ENCODE results near the gene PGS1.

The PGS1 gene

DNA sequence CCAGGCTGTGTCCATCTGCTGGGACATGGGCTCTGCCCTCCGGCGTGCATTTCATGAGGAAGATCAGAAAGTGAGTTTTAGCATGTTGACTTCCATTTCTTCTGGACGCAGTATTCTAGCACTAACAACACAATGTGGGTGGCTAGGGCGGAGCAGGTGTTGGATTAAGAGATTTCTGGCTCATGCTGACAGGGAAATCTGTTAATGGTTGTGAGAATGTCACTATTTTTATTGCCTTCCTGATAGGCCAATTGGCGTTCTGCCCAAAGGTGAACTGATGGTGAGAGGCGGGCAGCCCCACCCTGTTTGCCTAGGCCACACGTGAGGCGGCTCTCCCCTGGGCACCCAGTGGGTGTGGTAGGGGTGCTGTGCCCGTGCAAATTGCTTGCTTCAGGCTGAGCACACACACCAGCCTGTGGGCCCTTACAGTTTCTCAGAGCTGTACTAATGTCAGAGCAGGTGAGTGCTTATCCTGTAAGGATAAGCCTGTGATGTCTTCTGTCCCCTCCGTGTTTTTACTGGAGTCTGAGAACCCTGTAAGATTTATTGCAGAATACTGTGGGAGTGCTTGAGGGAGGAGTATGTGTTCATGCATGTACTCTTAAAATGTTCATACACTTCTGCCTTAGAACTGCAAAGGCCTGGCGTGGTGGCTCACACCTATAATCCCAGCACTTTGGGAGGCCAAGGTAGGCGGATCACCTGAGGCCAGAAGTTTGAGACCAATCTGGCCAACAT lies 30.9 kb downstream of the PGS1 start:
- DNase-seq: peak; percentile 10

DNA sequence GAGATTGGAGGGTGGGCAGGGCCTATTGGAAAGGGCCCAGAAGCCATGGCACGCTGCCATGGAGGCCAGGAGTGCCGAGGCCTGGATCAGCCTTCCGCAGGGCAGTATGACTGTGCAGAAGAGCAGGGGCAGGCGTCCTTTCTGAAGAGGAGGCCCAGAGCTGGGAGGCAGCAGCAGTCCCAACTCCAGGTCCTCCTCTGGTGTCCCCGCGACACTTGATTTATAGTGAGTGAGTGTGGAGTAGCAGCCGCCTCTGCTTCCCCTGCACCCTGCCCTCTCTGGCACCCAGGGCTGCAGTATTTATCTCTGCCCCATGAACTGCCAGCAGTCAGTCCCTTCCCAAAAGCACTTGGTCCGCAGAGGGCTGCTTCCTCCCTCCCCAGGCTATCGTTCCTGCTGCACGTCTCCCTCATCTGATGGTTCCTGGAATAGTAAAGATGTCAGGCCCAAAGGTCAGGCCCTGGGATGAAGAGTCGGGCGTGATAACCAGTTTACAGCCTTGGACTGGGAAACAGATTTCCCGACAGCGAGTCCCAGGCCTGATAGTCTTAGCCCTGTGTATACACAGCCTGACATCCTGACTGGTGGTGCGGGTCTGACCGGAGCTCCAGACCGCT lies 32.9 kb downstream of the PGS1 start:
- DNase-seq: no peak

DNA sequence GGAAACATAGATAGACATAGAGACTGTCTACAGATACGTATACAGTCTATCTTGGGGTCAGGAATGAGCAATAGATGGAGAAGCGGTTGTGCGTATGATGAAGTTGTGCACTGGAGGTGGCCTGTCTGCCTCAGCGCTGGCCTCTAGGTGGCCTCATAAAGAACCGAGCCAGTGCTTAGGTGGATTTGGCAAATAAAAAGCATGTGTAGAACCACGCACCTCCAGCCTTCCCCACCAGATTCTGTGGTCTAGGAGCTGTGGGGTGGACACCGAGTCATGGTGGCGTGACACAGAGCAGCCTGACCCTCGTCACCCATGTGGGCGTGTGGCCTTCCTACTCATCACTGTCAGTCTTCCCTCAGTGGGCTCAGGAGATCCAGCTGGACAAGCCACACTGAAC lies 34.0 kb downstream of the PGS1 start:
- DNase-seq: no peak

DNA sequence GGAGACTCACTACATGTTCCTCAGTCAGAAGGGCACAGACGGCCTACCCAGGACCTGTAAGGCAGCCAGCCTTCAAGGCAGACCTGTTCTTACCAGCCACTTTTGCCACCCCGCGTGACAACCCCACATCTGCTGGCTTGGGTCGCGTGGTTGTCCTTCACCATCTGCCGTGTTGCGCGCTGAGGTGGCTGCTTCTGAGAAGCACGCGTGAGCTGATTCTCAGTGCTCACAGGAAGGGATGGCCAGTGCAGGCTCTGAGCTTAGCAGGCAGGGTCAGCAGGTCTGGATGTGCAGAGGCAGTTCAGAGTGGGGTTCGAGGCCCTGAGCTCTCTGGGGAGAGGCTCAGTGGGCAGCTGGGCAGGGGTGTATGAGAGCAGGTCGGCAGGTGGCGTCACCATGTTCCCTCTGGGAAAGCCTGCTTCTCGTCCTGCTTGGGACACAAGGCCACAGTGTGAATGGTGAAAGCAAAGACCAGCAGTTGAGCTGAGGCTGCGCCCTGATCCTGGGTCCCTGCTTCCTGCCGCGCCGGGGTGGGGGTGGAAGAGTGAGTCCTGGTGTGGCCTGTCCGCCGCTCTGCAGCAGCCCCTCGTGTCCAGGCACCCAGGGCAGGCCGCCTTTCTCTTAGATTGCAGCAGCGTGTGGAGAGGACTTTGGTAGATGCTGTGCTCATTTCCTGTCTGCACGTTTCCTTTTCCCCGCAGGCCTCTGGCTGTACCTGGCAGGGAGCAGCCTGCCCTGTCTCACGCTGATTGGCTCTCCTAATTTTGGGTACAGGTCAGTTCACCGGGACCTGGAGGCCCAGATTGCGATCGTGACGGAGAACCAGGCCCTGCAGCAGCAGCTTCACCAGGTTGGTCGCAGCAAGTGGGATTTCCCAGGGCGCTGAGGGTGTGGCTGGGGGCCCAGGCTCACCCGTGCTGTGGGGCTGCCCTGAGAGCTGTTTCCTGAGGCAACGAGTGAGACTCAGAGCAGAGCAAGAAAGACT lies 36.0 kb downstream of the PGS1 start:
- no peak for DNase-seq

DNA sequence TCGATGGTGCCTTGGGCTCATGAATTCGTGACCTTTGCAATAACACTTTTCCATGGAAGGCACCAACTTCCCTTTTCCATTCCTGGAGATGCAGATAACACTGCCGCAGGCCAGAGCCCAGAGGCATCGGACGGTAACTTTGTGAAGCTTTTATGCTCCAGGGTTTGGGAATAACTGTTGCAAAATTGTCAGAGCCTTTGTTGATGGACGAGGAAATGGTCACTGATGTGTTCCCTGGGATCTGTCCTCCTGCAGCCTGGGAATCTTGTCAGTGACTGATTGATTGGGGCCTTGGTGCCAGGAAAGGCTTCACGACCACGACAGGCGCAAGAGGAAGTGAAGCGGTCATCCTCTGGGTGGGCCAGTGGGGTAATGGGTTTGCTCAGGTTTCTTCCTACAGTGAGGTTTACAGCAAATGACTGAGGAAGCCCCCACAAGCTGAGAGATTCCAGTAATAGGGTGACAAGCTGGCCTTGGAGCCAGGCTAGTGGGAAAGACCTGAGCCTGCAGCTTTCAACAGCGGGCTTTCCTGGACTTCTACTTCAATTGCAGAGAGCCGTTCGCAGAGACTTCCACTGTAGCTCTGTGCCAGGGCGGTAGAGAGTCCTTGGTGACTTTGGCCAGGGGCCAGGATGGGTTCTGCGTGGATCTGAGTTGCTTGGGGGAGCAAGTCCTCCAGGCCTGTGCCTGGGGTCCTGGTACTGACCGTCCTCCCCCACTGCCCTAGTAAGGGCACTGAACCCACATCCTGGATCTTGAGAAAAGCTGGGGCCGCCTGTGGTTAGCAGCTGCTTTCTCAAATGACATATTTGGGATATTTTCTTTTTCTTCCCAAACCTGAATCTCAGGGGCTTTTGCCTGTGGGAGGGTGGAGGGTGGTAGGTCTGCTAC lies 37.6 kb downstream of the PGS1 start:
- no peak for DNase-seq

DNA sequence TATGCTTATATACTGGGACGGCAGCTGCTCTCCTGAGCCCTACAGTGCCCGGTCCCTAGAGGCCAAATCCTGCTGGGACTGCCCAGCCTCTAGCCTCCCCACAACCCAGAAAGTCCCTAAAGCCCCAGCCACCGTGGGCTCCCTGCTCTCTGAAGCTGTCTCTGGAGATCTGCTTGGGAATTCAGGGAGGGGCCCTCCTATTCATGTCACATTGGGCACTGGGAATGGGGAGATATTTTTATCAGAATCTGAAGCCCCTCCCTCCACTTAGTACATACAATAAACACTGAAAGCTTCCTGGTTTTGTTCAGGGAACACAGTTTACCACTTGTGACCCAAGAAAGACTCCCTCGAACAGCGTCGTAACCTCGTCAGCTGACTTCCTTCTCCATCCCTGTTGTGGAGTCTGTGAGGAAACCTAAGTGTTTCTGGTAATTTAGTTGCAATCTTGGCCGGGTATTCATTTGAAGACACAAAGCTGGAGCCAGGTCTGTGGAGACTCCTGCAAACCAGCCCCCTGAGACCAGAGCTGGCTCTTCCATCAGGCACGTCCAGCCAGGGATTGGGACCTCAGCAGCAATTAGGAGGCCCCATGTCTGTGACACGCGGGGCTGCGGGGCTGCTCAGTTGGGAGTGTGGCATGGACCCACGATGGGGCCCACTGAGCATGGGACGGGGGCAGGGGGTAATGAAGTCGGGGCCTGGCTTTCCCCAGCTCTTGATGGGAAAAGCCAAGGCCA lies 38.5 kb downstream of the PGS1 start:
- no peak for DNase-seq

DNA sequence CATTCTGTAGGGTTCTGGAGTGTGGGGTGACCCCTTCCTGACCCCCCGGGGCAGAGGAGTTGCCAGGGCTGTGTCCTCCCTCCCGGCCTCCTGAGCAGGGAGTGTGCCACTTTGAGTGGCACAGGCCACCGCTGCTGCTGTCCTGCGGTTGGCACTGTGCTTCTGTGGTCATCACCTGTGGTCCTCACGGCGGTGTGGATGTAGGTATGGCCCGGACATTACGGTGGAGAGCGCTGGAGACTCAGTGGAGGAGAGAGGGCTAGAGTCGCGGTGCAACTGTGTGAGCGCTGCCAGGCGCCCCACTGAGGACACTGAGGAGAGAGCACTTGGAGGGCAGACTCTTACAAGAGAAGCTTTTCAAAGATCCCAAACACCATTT lies 39.1 kb downstream of the PGS1 start:
- DNase-seq: no peak

DNA sequence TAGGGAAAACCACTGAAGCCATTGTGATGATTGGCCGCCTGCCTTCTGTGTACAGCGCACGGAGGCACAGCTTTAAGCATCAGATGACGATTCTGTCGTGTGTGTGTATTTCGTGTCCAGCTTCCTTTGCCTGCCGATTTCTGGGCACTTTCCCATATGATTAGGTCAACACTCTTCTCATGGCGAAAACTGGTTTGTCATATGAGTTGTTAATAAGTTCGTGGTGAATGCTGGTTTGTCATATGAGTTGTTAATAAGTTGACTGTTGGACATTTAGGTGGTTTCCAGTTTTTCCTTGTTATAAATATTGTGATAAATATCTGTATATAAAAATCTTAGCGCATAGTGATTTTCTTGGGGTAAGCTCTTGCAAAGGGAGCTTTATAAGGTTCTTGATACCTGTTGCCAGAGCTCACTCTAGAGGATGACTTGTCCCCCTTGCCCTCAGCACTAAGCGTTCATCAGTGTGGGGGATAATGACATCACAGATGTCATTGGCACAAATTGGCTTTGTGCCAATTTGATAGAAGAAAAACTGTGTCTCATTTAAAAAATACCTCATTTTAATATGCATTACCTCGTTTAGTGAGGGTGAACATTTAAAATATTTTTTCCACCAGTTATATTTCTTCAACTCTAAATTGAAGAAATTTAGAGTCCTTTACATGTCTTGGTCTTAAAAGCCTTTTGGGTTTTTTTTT lies 40.0 kb downstream of the PGS1 start:
- no peak for DNase-seq

DNA sequence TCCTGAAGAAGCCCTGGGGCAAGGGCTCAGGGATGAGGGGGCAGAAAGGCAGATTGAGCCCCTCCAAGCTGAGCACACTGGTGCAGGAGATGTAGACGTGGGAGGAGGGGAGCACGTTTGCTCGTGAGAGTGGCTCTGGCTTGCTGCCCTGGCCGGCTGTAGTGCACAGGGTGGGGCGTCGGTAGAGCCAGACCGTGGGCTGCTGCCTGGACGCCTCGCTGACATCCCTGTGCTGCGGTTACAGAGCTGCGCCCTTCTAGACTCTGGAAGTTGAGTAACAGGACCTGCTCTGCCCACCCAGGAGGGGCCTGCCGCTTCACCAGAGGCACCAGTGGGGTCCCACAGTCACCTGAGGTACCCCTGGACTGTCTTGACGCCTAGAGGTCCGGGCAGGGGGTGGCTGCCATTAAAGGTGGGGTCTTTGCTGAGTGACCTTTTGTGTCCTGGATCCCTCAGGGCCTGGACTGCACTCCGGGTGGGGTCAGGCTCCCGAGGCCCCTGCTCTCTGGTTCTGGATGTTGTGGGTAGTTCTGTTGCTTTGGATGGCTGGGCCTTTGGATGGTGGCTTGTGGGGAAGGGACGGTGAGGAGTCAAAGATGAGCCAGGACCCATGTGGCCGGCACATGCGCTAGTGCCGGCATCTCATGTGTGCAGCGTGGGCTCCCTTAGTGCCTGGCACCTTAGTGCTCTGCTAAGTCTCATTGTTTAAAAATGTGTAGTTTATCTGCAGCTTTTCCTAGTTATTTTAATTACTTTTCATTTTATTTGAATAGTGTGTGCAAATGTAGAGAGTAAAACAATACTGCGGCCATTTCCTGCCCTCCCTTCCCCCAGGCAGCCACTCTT lies 41.7 kb downstream of the PGS1 start:
- no peak for DNase-seq

DNA sequence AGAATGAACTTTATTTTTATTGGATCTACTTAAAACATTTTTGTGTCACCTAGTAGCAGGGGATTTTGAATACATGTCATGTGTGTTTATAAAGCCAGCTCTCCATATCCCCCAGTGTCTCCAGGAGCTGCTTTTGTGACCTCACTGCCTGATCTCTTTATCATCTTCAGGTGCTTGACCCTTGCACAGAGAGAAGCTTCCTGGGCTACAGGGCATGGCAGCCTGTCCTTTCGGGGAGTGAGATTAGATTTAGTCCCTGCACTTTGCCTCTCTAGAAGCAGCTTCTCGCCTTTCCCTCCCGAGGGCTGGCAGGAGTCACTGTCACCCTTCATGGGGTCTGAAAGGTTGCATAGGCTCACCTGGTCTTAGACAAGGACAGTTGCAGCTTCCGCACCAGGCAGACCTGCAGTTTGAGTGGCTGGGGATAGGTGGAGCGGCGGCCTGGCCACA lies 42.7 kb downstream of the PGS1 start:
- no peak for DNase-seq

DNA sequence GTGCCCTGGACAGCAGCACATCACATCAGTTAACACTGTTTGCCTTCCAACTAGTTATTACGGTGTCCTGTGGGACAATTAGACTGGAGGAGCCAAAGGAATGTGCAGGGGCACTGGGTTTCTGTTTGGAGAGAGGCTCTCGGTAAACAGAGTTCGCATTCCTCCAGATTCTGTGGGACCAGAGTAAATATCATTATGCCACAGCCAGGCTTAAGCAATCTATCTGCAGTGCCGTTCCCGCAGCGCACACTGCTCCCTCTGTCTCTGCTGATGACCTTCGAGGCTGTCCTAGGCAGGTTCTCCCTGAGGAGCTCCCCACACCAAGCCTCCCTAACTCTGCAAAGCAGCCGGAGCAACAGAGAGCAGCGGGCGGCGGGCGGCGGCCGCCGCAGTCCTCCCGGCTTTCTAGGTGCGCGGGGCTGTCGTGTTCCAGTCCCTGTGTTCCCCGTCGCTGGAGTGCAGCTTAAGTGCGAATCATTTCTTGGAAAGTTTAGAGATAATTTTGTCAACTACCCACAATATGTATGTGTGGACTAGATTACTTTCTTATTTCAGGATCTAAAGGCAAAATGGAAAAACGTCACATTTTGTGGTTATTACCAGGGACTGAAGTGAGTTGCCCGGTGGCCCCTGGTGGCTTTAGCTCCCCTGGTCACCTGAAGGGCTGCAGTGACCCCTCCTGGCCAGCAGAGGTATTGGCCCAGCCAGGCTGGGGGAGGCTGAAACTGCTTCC lies 43.3 kb downstream of the PGS1 start:
- DNase-seq: no peak

DNA sequence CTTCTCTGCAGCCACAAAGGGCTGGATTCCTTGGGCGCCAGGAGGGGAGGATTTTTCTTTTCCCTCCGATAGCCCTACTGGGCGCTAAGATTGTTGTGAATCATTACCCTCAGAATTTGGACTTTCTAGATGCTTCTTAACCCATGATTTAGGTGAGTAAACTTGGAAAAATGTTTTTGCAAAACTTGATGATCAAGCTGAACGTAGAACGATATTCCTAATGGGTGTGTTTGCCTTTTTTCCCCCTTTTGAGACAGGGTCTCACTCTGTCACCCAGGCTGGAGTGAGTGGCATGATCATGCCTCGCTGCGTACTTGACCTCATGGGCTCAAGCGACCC lies 43.8 kb downstream of the PGS1 start:
- no peak for DNase-seq

DNA sequence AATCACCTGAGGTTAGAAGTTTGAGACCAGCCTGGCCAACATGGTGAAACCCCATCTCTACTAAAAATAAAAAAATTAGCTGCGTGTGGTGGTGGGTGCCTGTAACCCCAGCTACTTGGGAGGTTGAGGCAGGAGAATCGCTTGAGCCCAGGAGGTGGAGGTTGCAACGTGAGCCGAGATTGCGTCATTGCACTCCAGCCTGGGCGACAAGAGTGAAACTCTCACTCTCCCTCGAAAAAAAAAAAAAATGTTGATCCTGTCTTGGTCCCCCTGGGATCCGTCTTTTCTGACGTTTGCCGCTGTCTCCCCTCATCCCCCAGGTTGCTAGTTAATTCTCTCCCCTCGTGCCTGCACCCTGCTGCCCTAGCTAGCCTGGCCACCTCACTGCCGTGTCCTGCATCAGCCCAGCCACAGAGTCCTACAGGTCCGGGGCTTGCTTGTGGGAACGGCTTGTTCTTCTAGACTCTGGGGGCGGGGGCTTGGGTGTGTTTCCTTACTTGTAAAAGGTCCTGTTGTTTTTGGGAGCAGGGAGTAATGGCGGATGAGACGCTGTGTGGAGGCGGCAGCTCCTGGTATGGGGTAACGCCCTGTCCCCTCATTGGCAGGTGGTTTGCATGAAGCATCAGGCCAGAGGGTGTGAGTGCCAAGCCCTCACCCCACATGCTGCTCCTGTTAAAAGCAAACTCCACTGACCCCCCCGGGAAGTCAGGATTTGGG lies 44.6 kb downstream of the PGS1 start:
- DNase-seq: no peak

DNA sequence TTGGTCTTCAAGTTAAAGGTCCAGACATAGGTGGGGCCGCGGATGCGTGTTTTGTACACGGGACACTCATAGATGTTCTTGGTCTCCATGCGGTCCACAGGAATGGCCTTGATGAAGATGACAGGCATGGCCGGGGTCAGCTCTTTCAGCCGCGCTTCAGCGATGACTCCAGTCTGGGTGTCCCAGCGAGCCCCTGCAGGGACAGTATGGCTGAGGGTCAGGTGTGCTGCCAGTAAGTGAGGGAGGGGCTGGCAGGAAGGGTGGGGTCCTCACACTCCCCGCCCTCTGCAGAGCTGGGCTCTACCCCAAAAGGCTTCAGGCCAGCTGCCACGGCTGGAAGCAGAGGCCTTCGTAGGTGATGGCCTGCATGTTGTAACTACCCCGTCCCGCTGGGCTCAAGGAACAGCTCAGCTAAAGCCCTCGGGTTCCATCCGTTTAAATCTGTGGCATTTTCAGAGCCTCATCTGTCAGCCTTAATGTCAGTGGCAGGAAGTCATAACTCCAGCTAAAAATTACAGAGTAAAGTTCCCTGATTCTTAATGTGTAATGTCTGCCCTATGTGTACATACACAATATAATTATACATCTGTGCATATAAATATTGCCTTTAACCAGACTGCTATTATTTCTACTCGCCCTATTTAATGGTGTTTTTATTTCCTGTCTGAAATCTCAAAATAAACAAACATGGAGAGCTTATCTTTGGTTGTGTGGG lies 45.7 kb downstream of the PGS1 start:
- no peak for DNase-seq

DNA sequence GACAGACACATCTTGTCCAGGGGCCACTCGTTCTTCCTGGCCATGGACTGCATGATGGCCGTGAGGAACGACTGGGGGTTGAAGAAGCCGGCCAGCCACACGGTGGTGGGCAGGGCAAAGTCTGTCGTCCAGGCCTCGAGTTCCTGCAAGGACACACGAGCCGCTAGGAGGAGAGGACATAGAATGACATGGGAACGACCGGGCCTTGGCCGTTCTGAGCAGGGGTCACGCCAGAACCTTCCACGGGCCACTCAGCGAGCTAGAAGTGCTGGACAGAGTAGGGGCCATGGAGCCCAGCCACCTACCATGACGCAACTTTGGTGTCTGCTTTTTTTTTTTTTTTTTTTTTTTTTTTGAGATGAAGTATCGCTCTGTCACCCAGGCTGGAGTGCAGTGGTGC lies 47.0 kb downstream of the PGS1 start:
- DNase-seq: no peak

DNA sequence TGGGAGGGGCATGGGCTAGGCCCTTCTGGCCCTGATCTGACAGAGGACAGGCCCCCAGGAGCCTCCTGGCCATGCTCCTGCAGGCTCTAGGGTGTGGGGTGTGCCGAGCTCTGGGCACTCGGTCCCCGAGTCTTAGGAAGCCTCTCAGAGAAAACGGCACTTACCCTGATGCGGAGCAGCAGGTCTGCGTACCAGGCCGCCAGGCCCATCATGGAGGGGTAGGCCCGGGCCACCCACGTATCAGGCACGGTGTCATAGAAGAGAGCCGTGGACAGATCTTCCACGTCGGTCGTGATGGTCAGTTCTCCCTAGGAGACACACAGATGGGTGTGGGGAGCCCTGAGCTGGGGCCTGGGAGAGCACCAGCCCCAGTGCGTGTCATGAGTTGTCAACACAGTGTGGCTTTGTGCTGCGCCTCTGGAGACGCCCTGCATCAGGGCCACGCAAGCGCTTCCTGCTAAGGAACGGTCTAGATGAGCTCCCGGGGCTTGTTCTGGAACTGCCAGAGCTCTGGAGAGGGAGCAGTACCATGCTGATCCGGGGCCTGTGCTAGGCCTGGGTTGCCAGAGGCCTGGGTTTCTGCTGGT lies 47.9 kb downstream of the PGS1 start:
- no peak for DNase-seq

DNA sequence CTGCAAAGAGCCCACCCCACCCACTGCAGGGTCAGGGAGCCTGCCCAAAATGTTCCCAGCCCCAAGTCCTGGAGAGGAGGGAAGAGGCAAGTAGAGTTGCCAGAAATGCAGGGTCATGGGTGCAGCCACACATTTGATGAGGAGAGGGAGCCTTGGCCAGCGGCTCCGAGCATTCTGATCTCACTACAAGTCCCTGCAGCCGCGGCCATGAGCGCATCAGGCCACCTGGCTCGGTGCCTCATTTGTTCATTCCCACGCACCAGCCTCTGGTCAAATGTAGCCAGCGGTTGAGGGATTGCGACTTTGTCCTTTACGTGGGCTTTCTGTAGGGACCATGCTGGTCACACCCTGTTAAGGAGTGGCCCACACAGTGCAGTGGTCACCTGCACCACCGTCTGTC lies 48.7 kb downstream of the PGS1 start:
- DNase-seq: no peak

DNA sequence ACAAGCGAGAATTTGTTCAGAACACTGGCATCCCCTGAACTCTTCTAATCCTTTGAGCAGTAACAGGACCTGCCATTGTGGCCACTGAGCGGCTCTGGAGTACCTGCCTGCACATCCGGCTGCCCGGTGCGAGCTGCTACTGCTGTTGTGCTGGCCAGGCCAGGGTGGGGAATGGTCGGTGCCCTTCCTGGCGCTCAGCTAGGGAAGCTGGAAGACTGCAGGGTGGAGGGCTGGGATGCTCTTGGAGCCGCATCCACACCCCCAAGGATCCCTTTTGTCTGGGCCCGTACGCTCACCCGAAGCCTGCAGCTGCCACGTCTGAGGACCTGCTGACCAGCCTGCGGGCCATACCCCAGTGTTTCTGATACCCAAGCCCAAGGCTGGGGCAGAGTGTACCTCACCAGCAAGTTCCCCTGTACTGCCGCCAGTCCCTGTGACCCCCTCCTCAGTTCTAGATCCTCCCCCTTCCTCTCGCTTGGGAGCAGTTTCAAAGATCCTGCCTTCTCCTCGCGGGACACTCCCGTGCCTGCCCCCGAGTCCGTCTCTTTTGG lies 49.7 kb downstream of the PGS1 start:
- DNase-seq: no peak
